Measurements from ENCODE around the gene NADK2.

- no peak for TF ChIP-seq RAD21 (IDR thresholded peaks at IDR 0.05; ENCODE audit: low read depth)
- TF ChIP-seq CREB1 (IDR thresholded peaks at IDR 0.05; ENCODE audit: low read depth) = no peak
- TF ChIP-seq CEBPB (IDR thresholded peaks at IDR 0.05) = no peak
These were observed 90.9 kb downstream of the NADK2 start for GRCh38 chr5:36150676-36151433.
